ENCODE data around the gene PEDS1.

PEDS1 gene

GRCh38 chr20:50198180-50198666 lies 44.7 kb upstream of the PEDS1 start:
- CTCF ChIA-PET, result no interaction called here
- Histone ChIP-seq H3K4me3 (ENCODE audit: low read depth, low read length) (no peak overlapping the region), H3K36me3 (ENCODE audit: control insufficient read depth in 2 of 2, insufficient read depth in 1 of 2, low read length in 2 of 2) (peaks cover 0 to 6% of the 10 kb centered on the region in 2 experiments; a peak in 1 of 3 replicates), H3K27ac (ENCODE audit: extremely low read depth, low read depth, low read length) (no peak overlapping the region), H3K9me3 (ENCODE audit: control insufficient read depth, insufficient read depth, low read depth, low read length) (no peaks in the 10 kb centered on the region), H3K4me1 (ENCODE audit: control insufficient read depth, insufficient read depth, low read length) (no peaks in the 10 kb centered on the region)
- TF ChIP-seq PRDM4 (tag by site-specific recombination; IDR thresholded peaks at IDR 0.05), result no peak
- no peak for TF ChIP-seq PRDM10 (tag by site-specific recombination; IDR thresholded peaks at IDR 0.05)
- TF ChIP-seq ZNF274 (IDR thresholded peaks at IDR 0.05; ENCODE audit: low read length), result no peak
- TF ChIP-seq ZNF274 (tag by site-specific recombination; IDR thresholded peaks at IDR 0.05; ENCODE audit: borderline replicate concordance), result no peak
- no peak for TF ChIP-seq ZNF248 (tag by site-specific recombination; IDR thresholded peaks at IDR 0.05)
- TF ChIP-seq ZNF132 (tag by site-specific recombination; IDR thresholded peaks at IDR 0.05; ENCODE audit: borderline replicate concordance), result no peak
- no peak for TF ChIP-seq ZNF114 (tag by site-specific recombination; IDR thresholded peaks at IDR 0.05)
- TF ChIP-seq GLIS2 (tag by site-specific recombination; IDR thresholded peaks at IDR 0.05), result peak; percentile 32; the same call in 1 of the 2 replicates
- no peak for TF ChIP-seq SP7 (tag by site-specific recombination; IDR thresholded peaks at IDR 0.05)
- TF ChIP-seq ZBTB8A (tag by site-specific recombination; IDR thresholded peaks at IDR 0.05), result 0 out of 2 replicates have a peak, but pooled peaks have one; percentile 24
- no peak for TF ChIP-seq ZNF433 (tag by site-specific recombination; IDR thresholded peaks at IDR 0.05; ENCODE audit: low read depth)
- TF ChIP-seq ZNF510 (tag by site-specific recombination; IDR thresholded peaks at IDR 0.05; ENCODE audit: insufficient replicate concordance), result no peak
- TF ChIP-seq HIC1 (tag by site-specific recombination; IDR thresholded peaks at IDR 0.05), result 0 out of 2 replicates have a peak, but pooled peaks have one; percentile 15
- TF ChIP-seq ZBTB17 (tag by site-specific recombination; IDR thresholded peaks at IDR 0.05), result no peak
- no peak for TF ChIP-seq ZXDB (tag by site-specific recombination; IDR thresholded peaks at IDR 0.05)
- TF ChIP-seq ZNF530 (tag by site-specific recombination; IDR thresholded peaks at IDR 0.05; ENCODE audit: low read depth), result no peak
- TF ChIP-seq ZNF26 (tag by site-specific recombination; IDR thresholded peaks at IDR 0.05), result no peak
- TF ChIP-seq ZFHX2 (tag by site-specific recombination; conservative IDR thresholded peaks at IDR 0.05), result peak; percentile 16; the same call in 1 of the 2 replicates
- no peak for TF ChIP-seq ZBTB11 (tag by site-specific recombination; conservative IDR thresholded peaks at IDR 0.05; ENCODE audit: low read depth)
- no peak for TF ChIP-seq ZFP37 (tag by site-specific recombination; IDR thresholded peaks at IDR 0.05)
- TF ChIP-seq BCL11B (tag by site-specific recombination; IDR thresholded peaks at IDR 0.05; ENCODE audit: low read depth), result no peak
- TF ChIP-seq ZNF513 (tag by site-specific recombination; IDR thresholded peaks at IDR 0.05), result no peak
- no peak for TF ChIP-seq ZSCAN23 (tag by site-specific recombination; IDR thresholded peaks at IDR 0.05)
- no peak for TF ChIP-seq ZNF174 (tag by site-specific recombination; IDR thresholded peaks at IDR 0.05)
- POLR2A ChIA-PET, result no interaction called here
